SK-N-MC (cell line): Measurements from ENCODE around the gene PPM1A.

Experiments used
- EZH2 ChIP-seq: fragments of 200-600 bp; sonication (generic); IDR thresholded peaks from one replicate; pipeline ENCODE4 v1.6.1; 2017; ENCODE audit warnings: antibody characterized with exemption
- POLR2AphosphoS5 ChIP-seq: IDR thresholded peaks from 2 replicates; pipeline ENCODE4 v1.6.1; 2012; ENCODE audit warnings: mild to moderate bottlenecking, low read depth, low read length, borderline replicate concordance

DNA sequence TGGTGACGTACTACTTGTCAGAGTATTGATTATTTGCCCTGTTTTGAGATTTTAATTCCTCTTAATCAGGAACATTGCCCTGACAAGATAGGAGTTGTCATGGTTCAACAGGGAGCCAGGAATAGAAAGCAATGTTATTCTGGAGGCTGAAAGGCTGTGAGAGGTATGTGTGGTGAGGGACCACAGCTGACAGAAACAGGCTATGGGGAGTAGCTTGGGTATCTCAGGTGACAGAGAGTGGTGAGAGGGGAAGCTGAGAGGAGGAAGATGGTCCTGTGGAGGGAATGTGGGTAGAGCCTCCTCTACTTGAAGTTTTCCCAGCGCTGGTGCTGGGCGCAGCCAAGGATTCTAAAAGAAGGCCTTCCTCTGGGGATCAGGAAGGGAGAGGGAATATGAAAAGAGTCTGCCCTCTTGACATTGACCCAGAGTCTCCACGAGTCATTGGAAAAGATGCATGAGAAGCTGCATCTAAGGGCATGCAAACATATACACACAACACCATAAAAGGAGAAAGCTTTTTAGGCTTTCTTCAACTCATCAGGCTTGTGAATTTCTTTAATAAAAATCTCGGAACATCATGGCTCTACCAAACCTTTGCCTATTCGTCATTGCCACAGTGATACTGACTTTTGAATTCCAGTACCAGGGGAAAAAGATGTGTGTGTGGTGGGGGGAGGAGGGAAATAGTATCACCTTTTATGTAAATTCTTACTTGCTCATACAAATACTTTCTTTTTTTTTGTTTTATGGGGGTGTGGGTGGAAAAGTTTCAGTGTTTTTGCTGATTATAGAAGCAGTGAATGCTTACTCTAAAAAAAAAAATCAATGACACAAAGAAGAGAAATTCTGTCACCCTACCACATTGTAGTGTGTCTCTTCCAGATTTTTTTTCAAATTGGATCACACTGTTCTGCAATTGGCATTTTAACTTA is 43.9 kb upstream of the PPM1A start:
- TF ChIP-seq POLR2AphosphoS5: no peak
- TF ChIP-seq EZH2: no peak
